HEK293 (cell line): ENCODE results near the gene SPDYE3.
"Not testable (repeated sequence)": the region's sequence is repeated elsewhere in the genome, so short reads cannot be mapped to it uniquely, and the experiment has no call there.

ENCODE experiments used
- CTCF ChIA-PET: fragments of 350-600 bp; formaldehyde crosslinking; extraction: SDS; loops from one replicate; lab custom pipeline; 2021; ENCODE audit warnings: antibody characterized with exemption; lab: Yijun Ruan, JAX
- POLR2A ChIA-PET: fragments of 300-600 bp; formaldehyde crosslinking; extraction: SDS; loops from one replicate; lab custom pipeline; 2020; ENCODE audit warnings: antibody characterized with exemption, inconsistent platforms; lab: Yijun Ruan, JAX
- H3K27ac ChIP-seq: fragments of 200-500 bp; sonication (Bioruptor generic); 2 replicates; pipeline ENCODE4 v1.5.1; 2014; ENCODE audit warnings: low read depth, low read length, control low read depth, inconsistent platforms; ENCODE audit errors: extremely low read depth
- H3K36me3 ChIP-seq, 2 experiments: fragments of 200-500 bp in 1 of 2; sonication (Bioruptor generic) in 1 of 2; 1 replicate in 1 of 2; 2 replicates in 1 of 2; pipeline ENCODE4 v1.5.1; 2014 to 2017; ENCODE audit warnings: inconsistent platforms in 2 of 2, low read length in 2 of 2; ENCODE audit not compliant: control insufficient read depth in 2 of 2, insufficient read depth in 1 of 2
- H3K4me1 ChIP-seq: fragments of 200-500 bp; sonication (Bioruptor generic); 2 replicates; pipeline ENCODE4 v1.5.1; 2014; ENCODE audit warnings: mild to moderate bottlenecking, low read length, inconsistent platforms; ENCODE audit not compliant: control insufficient read depth, insufficient read depth
- H3K4me3 ChIP-seq: 2 replicates; pipeline ENCODE4 v1.5.1; 2011; ENCODE audit warnings: low read depth, mild to moderate bottlenecking, control low read depth, low read length, moderate library complexity
- H3K9me3 ChIP-seq: fragments of 200-500 bp; sonication (Bioruptor generic); 2 replicates; pipeline ENCODE4 v1.5.1; 2014; ENCODE audit warnings: low read depth, low read length, inconsistent platforms; ENCODE audit not compliant: control insufficient read depth, insufficient read depth
- ATF2 ChIP-seq: fragments of 450-650 bp; formaldehyde crosslinking; IDR thresholded peaks from 2 replicates; pipeline ENCODE4 v1.5.1; 2016; ENCODE audit warnings: missing biosample characterization, missing genetic modification characterization, low read depth
- CTCF ChIP-seq: fragments of 450-650 bp; formaldehyde crosslinking; IDR thresholded peaks from 2 replicates; pipeline ENCODE4 v1.5.1; 2016; ENCODE audit warnings: missing biosample characterization, missing genetic modification characterization
- FEZF1 ChIP-seq: fragments of 450-650 bp; formaldehyde crosslinking; IDR thresholded peaks from 2 replicates; pipeline ENCODE4 v1.5.1; 2016; ENCODE audit warnings: missing biosample characterization, missing genetic modification characterization
- GLIS1 ChIP-seq: fragments of 450-650 bp; formaldehyde crosslinking; IDR thresholded peaks from 2 replicates; pipeline ENCODE4 v1.5.1; 2016; ENCODE audit warnings: missing biosample characterization, missing genetic modification characterization
- INSM2 ChIP-seq: fragments of 450-650 bp; formaldehyde crosslinking; IDR thresholded peaks from 2 replicates; pipeline ENCODE4 v1.5.1; 2016; ENCODE audit warnings: missing biosample characterization, missing genetic modification characterization
- KLF17 ChIP-seq: fragments of 450-650 bp; formaldehyde crosslinking; IDR thresholded peaks from 2 replicates; pipeline ENCODE4 v1.5.1; 2016; ENCODE audit warnings: missing biosample characterization, missing genetic modification characterization
- ZBTB11 ChIP-seq: fragments of 450-650 bp; formaldehyde crosslinking; conservative IDR thresholded peaks from 2 replicates; pipeline ENCODE4 v1.5.1; 2016; ENCODE audit warnings: low read depth, missing biosample characterization, missing genetic modification characterization
- ZBTB21 ChIP-seq: fragments of 450-650 bp; formaldehyde crosslinking; IDR thresholded peaks from 2 replicates; pipeline ENCODE4 v1.5.1; 2017; ENCODE audit warnings: missing biosample characterization, missing genetic modification characterization
- ZEB2 ChIP-seq: fragments of 450-650 bp; formaldehyde crosslinking; IDR thresholded peaks from 2 replicates; pipeline ENCODE4 v1.5.1; 2016; ENCODE audit warnings: missing biosample characterization, missing genetic modification characterization
- ZFP69B ChIP-seq: fragments of 450-650 bp; formaldehyde crosslinking; IDR thresholded peaks from 2 replicates; pipeline ENCODE4 v1.5.1; 2016; ENCODE audit warnings: missing biosample characterization, missing genetic modification characterization
- ZNF132 ChIP-seq: fragments of 450-650 bp; formaldehyde crosslinking; IDR thresholded peaks from 2 replicates; pipeline ENCODE4 v1.5.1; 2017; ENCODE audit warnings: missing biosample characterization, missing genetic modification characterization, borderline replicate concordance
- ZNF175 ChIP-seq: fragments of 450-650 bp; formaldehyde crosslinking; IDR thresholded peaks from 2 replicates; pipeline ENCODE4 v1.5.1; 2016; ENCODE audit warnings: missing biosample characterization, missing genetic modification characterization
- ZNF23 ChIP-seq: fragments of 450-650 bp; formaldehyde crosslinking; IDR thresholded peaks from 2 replicates; pipeline ENCODE4 v1.5.1; 2016; ENCODE audit warnings: missing biosample characterization, missing genetic modification characterization, borderline replicate concordance
- ZNF24 ChIP-seq: fragments of 450-650 bp; formaldehyde crosslinking; IDR thresholded peaks from 2 replicates; pipeline ENCODE4 v1.5.1; 2016; ENCODE audit warnings: missing biosample characterization, missing genetic modification characterization
- ZNF335 ChIP-seq: fragments of 450-650 bp; formaldehyde crosslinking; conservative IDR thresholded peaks from 2 replicates; pipeline ENCODE4 v1.5.1; 2016; ENCODE audit warnings: missing biosample characterization, missing genetic modification characterization
- ZNF394 ChIP-seq: fragments of 450-650 bp; formaldehyde crosslinking; IDR thresholded peaks from 2 replicates; pipeline ENCODE4 v1.5.1; 2016; ENCODE audit warnings: missing biosample characterization, missing genetic modification characterization, mild to moderate bottlenecking, moderate library complexity, borderline replicate concordance
- ZNF629 ChIP-seq: fragments of 450-650 bp; formaldehyde crosslinking; IDR thresholded peaks from 2 replicates; pipeline ENCODE4 v1.5.1; 2017; ENCODE audit warnings: missing biosample characterization, missing genetic modification characterization
- ZNF837 ChIP-seq: fragments of 450-650 bp; formaldehyde crosslinking; IDR thresholded peaks from 2 replicates; pipeline ENCODE4 v1.5.1; 2016; ENCODE audit warnings: missing biosample characterization, missing genetic modification characterization
- ZSCAN23 ChIP-seq: fragments of 450-650 bp; formaldehyde crosslinking; IDR thresholded peaks from 2 replicates; pipeline ENCODE4 v1.5.1; 2016; ENCODE audit warnings: missing biosample characterization, missing genetic modification characterization

SPDYE3 gene

GRCh38 chr7:100342765-100343164 is 35.3 kb downstream of the SPDYE3 start:
- 0 out of 2 replicates have a peak, but pooled peaks cover 3% of the 10 kb centered on the region for H3K4me1 ChIP-seq
- TF ChIP-seq ZNF837 (tag by site-specific recombination) (no peak), ZFP69B (tag by site-specific recombination) (no peak), ZNF132 (no peak), ZNF175 (tag by site-specific recombination) (no peak), GLIS1 (no peak), ZBTB11 (tag by site-specific recombination) (no peak)
- TF ChIP-seq, all 188 proteins: peak for 0
- Histone ChIP-seq H3K4me3 (no peak overlapping the region), H3K36me3 (peaks cover 16 to 47% of the 10 kb centered on the region in 2 experiments), H3K9me3 (no peaks in the 10 kb centered on the region), H3K27ac (no peak overlapping the region)
- POLR2A ChIA-PET: interaction anchor here (0.6 to 1.1 kb wide), 3 partner anchors 85 to 510 kb away, joined by 3 to 5 read pairs (median 5); partner anchors contain the start of genes LAMTOR4 and SLC12A9
- CTCF ChIA-PET: interaction anchor here (0.6 to 4.4 kb wide), 3 partner anchors 59 to 214 kb away, joined by 3 to 26 read pairs (median 3); no protein-coding TSS in a partner anchor

GRCh38 chr7:100344124-100344559 is 36.6 kb downstream of the SPDYE3 start:
- H3K9me3 ChIP-seq, H3K4me3 ChIP-seq, H3K27ac ChIP-seq, H3K4me1 ChIP-seq: not testable (repeated sequence)
- CTCF ChIA-PET: interaction anchor here (0.5 to 4.4 kb wide), 11 partner anchors 9 to 219 kb away, joined by 3 to 26 read pairs (median 3); no protein-coding TSS in a partner anchor
- POLR2A ChIA-PET: interaction anchor here (1.0 kb wide), 1 partner anchor 85 kb away, joined by 5 read pairs; the partner anchor contains the start of gene ZCWPW1
- peaks cover 21 to 50% of the 10 kb centered on the region in 2 experiments for H3K36me3 ChIP-seq

GRCh38 chr7:100344560-100345287 is 37.2 kb downstream of the SPDYE3 start:
- not testable (repeated sequence) for H3K4me1 ChIP-seq, H3K4me3 ChIP-seq, H3K27ac ChIP-seq, H3K9me3 ChIP-seq
- H3K36me3 ChIP-seq: peaks cover 22 to 56% of the 10 kb centered on the region in 2 experiments
- POLR2A ChIA-PET: interaction anchor here (1.0 kb wide), 1 partner anchor 84 kb away, joined by 5 read pairs; the partner anchor contains the start of gene ZCWPW1
- CTCF ChIA-PET: interaction anchor here (0.6 to 4.4 kb wide), 14 partner anchors 8 to 219 kb away, joined by 3 to 26 read pairs (median 4); no protein-coding TSS in a partner anchor
- 0 out of 2 replicates have a peak, but pooled peaks have one; percentile 27 for TF ChIP-seq ZSCAN23 (tag by site-specific recombination)
- 0 out of 2 replicates have a peak, but pooled peaks have one; percentile 19 for TF ChIP-seq ZNF24
- TF ChIP-seq CTCF: peak; percentile 83
- TF ChIP-seq ZNF394 (tag by site-specific recombination): peak; percentile 55; the same call in 1 of the 2 replicates
- peak; percentile 73; the same call in 1 of the 2 replicates for TF ChIP-seq ZNF23 (tag by site-specific recombination)
- TF ChIP-seq KLF17 (tag by site-specific recombination): 0 out of 2 replicates have a peak, but pooled peaks have one; percentile 21
- peak; percentile 49; the same call in 1 of the 2 replicates for TF ChIP-seq ZBTB21
- peak; percentile 21; the same call in 1 of the 2 replicates for TF ChIP-seq FEZF1
- TF ChIP-seq ATF2 (tag by site-specific recombination): peak; percentile 81
- peak; percentile 54 for TF ChIP-seq ZEB2
- peak; percentile 31; the same call in 1 of the 2 replicates for TF ChIP-seq INSM2
- TF ChIP-seq ZNF629 (tag by site-specific recombination): peak; percentile 87
- TF ChIP-seq GLIS1: peak; percentile 81
- TF ChIP-seq ZFP69B (tag by site-specific recombination): peak; percentile 47; the same call in 1 of the 2 replicates
- TF ChIP-seq ZNF335 (tag by site-specific recombination): peak; percentile 93
